HG03108 (cell line): ENCODE results near the gene BRICD5.

Experiments
- ATAC-seq: cut with Tn5 transposase; IDR thresholded peaks from one replicate; pipeline ENCODE4 v1.9.1; 2021; ENCODE audit warnings: moderate library complexity; ENCODE audit not compliant: unreplicated experiment

The BRICD5 gene

DNA sequence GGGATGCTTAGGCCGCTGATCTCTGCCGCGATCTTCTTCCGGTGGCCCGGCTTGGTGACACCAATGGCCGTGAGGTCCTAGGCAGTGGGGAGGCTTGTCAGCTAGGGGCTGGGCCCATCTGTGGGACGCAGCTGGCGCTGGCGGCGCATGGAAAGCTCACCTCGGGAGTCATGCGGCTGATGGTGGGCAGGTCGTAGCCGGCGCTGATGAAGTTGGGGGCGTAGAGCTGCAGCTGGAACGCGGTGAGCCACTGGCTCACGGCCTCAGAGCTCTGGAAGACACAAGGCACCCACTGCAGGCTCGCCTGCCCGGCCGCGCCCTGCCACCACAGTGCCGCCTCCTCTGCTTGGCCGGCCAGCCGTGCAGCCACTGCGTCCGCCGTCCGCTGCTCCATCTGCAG lies 27.0 kb downstream of the BRICD5 start:
- no peak for ATAC-seq

DNA sequence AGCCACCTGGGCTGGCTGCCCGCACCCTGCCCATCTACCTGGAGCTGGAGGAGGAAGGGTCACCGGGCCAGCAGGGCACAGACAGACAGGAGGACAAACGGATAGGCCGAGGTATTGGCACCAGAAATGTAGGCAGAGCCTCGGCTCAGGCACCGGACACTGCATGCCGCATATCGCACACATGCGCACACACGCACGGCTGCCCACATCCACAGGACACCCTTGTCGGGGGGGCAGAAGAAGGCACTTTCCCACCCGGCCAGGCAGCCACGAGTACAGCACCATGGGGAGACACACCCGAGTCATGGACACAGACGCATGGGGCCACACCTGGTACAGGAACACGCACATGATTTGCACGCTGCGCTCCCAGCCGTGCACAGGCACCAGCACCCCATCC lies 28.7 kb downstream of the BRICD5 start:
- ATAC-seq, result no peak

DNA sequence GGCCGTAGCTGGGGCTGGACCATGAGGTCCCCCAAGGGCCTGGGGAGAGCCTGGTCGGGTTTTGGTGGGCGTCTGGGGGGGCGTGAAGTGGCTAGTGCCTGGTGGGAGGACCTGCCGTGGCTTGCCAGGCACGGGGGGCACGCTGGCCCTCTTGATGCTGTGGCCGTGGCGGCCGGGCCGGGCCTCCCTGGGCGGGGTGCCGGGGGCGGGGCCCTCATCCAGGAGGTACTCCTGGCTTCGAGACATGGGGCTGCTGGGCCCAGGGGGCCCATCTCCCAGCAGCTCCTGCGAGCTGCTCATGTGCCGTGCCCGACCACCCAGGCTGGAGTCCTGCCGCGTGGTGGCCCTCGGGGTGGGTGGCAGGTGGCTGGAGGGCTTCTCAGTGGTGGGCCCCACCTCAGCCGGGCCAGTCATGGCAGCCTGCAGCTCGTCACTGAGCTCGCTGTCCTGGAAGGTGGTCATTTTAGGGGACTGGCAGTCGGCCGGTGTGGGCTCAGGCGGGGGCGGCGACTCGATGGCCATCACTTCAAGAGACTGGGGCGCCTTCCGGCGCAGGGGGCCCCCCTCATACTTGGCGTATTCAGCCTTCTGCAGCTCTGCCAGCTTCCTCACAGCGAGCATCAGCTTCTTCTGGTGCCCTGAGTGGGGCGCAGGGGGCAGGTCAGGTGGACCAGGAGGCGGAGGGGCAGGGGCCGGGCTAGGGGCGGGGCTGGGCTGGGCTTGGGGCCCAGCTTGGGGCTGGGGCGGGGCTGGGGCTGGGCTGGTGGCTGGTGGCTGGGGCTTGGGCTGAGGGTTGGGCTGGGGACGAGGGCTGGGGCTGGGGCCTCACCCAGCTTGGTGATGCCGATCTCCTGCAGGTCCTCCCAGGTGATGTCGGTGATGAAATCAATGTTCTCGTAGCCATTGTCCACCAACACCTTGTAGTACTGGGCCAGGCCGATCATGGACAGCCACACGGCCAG lies 29.4 kb downstream of the BRICD5 start:
- ATAC-seq, result no peak

DNA sequence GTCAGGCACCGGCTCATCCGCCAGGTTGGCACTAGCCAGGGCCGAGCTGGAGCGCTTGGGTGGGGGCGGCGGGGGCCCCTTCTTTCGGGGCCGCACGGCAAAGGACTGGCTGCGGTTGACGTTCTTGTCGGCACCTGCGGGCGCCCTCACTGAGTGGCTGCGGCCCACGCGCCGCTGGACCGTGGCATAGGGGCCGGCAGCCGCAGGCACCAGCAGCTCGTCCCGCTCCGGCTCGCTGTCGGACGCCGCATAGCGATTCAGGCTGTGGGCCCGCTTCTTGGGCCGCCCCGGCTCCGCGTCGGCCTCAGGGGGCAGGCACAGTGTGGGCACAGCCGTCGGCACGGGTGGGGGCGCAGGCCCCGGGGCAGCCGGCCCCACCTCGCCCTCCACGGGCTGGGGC lies 30.2 kb downstream of the BRICD5 start:
- no peak for ATAC-seq

DNA sequence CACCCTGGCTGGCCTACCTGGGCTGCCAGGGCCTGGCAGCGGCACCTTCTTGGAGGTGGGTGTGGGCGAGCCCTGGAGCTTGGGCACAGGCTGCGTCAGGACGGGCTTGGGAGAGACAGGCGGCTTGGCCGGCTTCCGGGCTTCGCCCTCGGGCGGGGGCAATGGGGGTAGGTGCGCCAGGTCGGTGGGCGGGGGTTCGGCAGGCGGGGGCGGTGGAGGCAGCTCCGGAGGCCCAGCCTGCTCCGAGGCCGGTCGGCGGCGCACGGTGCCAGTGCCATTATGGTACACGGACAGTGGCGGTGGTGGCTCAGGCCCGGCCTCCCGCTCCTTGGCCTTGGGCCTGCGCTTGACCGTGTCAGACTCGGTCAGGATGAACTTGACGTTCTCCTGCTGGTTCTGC lies 31.1 kb downstream of the BRICD5 start:
- no peak for ATAC-seq

DNA sequence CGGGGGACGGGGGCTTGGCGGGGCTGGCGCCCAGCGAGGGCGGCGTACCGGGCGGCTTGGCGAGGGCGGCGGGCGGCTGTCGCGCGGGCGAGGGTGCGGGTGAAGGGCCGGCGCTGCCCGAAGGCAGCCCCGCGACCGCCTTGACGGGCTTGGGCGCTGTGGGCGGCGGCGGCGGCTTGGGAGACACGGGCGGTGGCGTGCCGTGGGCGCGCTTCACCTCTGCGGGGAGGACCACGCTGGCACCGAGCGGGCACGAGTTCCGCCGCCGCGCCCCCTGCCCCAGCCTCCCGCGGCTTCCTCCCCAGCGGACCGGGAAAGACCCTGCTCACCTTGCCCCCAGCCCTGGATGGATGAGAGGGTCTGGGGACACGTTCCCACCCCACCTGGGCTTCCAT lies 31.6 kb downstream of the BRICD5 start:
- ATAC-seq, result no peak

DNA sequence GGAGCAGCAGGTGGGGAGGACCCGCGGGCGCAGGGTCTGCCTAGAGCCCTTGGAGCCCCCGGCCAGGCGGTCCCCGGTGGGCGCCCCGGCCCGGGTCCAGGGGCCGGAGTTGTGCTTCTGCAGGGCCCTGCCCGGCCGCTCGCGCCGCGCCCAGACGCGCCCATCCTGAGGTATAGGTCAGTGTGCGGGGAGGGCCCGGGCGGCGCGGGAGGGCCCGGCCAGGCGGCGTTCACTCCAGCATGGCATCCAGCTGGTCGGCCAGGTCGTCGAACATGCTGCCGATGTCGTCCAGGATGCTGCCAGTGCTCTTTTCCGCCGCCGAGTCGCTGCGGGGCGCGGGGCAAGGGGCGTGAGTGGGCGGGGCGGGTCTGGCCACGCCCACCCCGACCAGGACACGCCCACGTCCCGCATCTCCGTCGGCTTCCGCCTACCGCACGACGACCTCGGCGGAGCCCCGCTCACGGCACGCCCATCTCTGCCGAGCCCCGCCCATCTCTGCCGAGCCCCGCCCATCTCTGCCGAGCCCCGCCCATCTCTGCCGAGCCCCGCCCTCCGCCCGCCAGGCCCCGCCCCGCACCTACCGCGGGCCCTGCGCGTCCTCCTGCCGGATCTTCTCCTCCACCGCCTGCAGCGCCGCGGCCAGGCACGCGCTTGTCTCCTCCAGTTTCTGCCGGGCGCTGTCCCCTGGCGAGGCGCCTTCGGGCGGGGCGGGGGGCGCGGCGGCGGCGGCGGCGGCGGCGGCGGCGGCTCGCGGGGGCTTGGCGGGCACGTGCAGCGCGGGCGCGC lies 32.1 kb downstream of the BRICD5 start:
- no peak for ATAC-seq

DNA sequence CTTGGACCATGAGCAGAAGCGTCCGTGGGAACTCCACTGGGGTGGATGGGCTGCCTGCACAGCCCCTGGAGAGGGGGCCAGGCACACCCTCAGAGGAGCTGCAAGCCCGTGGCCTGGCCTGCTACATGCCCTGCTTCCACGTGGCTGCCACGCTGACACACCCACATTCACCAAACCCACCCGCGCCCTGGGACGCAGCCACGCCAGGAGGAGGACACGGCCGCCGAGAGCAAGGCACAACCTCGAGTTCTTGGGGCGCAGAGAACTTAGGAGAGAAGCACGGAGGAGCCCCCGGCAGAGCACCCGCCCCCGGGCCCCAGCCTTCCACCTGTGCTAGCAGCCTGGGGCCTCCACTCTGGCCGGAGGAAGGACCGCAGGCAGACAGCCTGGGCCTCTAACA lies 33.1 kb downstream of the BRICD5 start:
- ATAC-seq, result no peak

DNA sequence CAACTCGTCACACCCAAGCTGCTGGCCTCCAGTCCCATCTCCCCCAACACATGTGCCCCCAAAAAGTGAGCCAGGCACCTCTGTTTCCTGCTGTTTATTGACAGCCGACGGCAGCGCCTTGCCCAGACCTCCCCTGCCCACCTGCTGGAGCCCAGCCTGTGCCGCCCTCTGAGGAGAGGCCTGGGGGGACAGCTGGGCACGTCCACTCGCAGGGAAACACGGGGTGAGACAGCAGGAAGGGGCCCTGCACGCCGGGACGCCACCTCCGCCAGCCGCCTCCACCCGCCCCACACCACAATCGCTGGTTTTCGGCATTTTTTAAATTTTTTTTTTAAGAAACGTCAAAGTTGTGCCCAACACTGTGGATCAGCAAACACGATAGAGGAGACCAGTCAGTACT lies 33.6 kb downstream of the BRICD5 start:
- ATAC-seq, result no peak

DNA sequence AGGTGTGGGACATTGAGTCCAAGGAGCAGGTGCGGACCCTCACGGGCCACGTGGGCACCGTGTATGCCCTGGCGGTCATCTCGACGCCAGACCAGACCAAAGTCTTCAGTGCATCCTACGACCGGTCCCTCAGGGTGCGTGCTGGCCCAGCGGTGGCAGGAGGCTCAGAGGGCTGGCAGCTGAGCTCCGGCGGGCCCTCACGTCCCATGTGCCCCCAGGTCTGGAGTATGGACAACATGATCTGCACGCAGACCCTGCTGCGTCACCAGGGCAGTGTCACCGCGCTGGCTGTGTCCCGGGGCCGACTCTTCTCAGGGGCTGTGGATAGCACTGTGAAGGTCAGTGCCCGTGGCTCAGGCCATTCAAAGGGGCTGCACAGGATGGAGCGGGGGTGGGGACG lies 34.6 kb downstream of the BRICD5 start:
- ATAC-seq, result no peak

DNA sequence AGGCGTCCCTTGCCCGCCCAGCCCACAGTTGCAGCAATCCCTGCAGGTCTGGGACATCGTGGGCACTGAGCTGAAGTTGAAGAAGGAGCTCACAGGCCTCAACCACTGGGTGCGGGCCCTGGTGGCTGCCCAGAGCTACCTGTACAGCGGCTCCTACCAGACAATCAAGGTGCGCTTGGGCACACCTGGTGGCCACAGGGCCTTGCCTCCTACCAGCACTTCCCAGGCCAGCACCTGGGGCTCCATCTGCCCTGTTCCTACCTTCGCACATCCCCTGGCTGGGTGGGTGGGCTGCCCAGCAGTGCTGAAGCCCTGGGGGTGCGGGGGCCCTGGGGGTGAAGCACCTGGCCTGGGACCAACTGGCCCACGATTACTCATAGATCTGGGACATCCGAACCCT lies 35.2 kb downstream of the BRICD5 start:
- no peak for ATAC-seq

DNA sequence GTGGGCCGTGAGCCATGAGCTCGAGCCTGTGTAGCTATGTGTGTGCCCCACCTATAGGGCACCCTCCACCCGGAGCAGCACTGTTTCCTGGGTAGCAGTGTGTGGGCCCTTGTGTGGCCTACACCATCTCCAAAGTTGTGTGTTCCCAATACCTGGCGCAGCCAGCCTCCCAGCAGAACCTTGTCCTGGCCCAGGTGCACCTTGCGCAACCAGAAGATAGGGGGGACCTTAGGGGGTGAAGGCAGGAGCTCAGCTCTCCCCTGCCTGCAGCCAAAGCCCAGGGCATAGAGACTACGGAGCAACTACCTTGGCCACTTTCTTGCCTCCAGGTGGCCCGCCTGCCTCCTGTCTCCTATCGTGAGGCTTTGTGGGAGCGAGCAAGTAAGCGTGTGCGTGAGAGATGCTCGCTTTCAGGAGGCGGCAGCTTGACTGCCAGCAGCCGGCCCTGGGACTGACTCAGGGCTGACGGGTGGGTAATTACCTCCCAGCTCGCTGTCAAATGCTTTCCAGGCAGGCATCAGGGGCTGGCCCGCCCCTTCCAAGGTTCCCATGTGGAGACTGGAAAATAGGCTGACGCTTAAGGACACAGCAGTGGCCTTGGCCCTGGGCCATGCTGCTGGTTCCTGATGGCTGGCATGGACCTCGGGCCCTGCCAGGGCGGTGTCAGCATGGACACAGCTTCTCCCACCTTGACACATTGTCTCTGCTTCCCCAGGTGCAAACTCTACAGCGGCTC lies 36.1 kb downstream of the BRICD5 start:
- no peak for ATAC-seq

DNA sequence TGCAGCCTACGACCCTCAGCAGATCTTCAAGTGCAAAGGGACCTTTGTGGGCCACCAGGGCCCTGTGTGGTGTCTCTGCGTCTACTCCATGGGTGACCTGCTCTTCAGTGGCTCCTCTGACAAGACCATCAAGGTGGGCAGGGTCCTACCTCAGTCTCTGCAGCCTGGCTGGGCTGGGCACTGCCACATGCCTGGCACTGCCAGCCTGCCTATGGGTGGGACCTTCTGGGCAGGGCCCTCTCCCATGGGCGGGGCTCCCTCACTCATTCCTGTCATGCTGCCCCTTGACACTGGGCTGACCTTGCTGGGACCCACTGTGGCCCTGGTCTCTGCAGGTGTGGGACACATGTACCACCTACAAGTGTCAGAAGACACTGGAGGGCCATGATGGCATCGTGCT lies 36.7 kb downstream of the BRICD5 start:
- no peak for ATAC-seq

DNA sequence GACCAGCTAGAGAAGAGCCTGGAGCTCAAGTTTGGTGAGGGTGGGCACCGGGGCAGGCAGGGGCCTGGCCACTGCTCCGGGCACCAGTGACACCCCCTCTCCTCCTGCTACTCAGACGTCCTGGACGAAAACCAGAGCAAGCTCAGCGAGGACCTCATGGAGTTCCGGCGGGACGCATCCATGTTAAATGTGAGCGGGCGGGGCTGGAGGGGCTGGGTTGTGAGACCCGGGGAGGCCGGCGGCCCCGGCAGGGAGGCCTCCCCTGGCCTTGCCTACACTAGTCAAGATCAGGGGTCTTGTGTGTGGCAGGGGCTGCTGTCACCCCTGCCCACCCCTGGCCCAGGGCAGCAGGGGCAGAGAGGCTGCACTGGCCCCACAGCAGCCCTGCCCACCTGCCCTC lies 37.3 kb downstream of the BRICD5 start:
- no peak for ATAC-seq

DNA sequence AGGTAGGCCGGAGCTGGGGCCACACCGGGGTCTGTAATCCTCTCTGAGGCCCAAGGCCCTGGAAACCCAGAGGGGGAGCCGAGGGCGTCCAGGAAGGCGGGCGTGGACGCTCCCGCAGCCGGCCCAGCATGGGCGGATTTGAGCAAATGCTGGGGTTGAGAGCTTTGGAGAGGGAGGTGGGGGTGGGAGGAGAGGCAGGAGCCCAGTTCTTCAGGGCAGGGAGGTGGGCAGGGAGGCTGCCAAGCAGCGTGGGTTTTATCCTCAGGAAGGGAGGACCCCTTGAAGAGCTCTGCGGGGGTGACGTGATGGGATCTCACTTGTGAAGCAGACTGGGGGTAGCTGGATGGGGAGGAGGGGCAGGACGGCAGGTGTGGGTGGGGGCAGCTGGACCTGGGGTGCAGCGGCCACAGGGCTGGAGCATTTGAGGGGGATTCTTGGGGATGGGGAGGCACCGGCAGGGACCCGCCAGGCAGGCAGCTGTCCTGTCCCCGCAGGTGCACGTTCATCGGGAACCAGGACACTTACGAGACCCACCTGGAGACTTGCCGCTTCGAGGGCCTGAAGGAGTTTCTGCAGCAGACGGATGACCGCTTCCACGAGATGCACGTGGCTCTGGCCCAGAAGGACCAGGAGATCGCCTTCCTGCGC lies 37.9 kb downstream of the BRICD5 start:
- no peak for ATAC-seq

DNA sequence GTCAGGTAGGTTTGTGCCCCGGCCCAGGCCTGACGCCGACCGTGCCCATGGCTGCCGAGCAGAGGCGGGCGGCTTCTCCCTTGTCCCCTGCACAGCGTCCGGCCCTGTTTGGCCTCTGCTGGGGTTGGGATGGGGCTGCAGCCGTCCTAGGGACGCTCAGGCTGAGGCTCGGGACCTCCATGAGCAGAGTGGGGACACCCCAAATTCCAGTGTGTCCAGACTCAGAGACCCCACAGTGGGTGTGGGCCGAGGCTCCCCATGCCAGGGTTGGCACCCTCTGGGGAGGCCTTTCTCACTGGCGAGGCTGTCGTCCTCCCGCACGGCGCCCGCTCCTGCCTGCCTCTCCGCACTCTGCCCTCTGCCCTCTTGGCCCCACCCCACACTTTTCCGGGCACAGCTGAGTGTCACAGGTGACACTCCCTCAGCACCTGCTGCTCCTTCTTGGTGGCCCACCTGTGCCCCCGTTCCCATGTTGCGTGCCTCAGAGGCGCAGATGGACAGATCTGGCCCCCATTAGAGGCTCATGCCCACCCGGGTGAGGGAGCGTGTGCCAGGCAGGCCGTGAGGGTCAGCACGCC lies 39.0 kb downstream of the BRICD5 start:
- ATAC-seq, result no peak

DNA sequence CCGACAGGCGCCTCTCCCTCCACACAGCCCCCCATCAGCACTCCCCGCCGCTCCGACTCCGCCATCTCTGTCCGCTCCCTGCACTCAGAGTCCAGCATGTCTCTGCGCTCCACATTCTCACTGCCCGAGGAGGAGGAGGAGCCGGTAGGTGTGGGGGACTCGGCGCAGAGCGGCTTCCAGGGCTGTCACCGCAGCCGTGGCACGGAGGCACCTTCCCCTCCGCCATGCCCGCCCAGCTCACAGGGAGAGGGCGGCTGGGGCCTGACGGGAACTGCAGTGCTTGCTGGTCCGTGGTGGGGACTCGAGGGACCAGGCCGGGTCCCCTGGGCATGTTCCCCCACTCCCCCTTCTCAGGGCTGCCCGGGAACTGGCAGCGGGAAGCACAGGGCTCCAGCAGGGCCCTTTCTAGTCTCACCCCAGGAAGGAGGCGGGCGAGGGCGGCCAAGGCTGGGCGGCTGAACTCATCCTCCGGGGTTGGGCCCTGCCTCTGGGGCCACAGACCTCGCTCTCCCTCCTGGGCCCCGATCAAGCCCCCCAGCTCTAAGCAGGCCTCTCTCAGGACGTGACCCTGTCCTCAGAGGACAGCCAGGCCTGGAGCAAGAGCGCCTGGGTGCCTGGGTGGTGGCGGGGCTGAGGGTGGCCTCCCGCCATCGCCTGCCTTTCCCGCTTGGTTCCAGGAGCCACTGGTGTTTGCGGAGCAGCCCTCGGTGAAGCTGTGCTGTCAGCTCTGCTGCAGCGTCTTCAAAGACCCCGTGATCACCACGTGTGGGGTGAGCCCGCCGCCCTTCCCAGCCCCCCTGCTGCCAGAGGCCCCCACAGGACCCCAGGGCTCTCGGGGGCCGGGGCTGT lies 39.9 kb downstream of the BRICD5 start:
- no peak for ATAC-seq

DNA sequence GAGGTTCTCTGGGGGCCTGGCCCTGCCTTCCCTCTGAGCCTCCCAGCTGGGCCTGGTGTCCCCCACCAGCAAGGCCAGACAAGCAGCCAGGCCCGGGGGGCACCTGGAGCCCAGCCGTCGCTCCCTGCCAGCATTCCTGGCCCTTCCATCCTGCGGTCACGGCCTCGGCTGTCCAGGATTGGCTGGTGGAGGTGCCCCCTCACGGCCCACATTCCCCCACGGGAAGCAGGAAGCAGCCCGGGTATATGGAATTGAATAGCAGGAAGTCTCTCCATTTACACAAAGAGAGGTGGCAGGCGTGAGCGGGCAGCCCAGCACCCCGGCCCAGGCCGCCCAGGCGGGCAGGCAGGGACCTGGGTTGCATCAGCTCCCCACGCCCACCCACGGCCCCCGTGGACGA lies 40.6 kb downstream of the BRICD5 start:
- ATAC-seq, result no peak

DNA sequence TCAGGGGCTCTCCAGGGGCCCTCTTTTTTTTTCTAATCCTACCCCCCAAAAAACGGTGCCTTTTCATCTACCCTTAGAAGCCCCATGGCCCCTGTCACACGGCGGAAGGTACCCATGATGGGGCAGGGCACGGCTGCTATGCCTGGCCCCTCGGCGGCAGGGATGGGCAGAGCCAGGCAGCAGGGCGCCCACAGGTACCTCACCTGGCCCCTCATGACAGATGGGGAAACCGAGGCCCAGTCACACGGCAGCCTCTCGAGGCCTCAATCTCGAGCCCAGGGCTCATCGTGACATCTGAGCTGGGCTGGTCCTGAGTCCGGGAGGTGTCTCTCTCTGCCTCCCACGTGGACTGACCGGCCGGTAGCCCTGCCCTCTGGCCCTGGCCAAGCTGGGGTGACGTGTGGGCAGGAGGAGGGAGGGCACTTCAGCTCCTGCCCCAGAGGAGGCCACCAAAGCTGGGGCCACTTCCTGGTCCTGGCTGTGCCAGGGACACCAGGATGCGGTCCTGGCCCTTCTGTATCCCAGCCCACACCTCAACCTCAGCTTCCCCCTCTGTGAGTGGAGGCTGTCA lies 43.5 kb downstream of the BRICD5 start:
- no peak for ATAC-seq
